Measurements from ENCODE around the gene PTGES2. TPM values are rescaled to one million over a fixed set of nuclear protein-coding genes. Genes with fewer than 3 reads are reported as not detected.

Gene PTGES2
- polyA plus RNA-seq, 1 donor from 2014 or later = 55.9 TPM

DNA sequence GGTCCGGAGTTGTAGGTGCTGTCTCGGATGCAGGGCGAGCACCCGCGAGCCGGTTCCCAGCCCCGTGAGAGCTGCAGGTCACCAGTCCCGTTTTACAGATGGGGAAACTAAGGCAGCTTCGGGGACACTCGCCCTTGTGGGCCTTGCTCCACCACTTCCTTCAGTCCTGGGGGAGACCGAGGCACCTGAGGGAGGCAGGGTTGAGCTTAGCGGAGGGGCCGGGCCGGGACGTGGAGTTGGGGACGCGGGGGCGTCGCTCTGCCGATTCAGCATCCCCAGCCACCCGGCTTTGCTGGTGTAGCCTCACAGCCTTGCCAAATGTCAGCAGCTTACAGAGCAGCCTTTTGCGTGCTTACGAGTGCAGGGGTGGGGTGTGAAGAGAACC lies 33.1 kb upstream of the PTGES2 start:
- Histone ChIP-seq H3K27ac (ENCODE audit: low read length) (peak overlapping the region; percentile 34), H3K4me2 (ENCODE audit: low read length) (peak overlapping the region; percentile 92), H3F3A (ENCODE audit: insufficient read depth, low read length, poor library complexity, severe bottlenecking) (no peaks in the 10 kb centered on the region), H2AFZ (ENCODE audit: low read depth, low read length) (peak overlapping the region; percentile 48), H3K9me2 (ENCODE audit: insufficient read depth, low read length) (no peaks in the 10 kb centered on the region), H3K27me3 (ENCODE audit: insufficient read depth, low read depth, low read length) (no peaks in the 10 kb centered on the region), H3K9me3 (ENCODE audit: low read length) (no peaks in the 10 kb centered on the region), H3K79me2 (replicated peaks; ENCODE audit: insufficient read depth, low read length) (no peaks in the 10 kb centered on the region), H3K36me3 (ENCODE audit: insufficient read depth, low read length) (peaks cover 3% of the 10 kb centered on the region), H4K20me1 (ENCODE audit: insufficient read depth) (no peaks in the 10 kb centered on the region), H3K9ac (ENCODE audit: low read length) (peak overlapping the region; percentile 69), H3K4me3 (ENCODE audit: low read length) (peak overlapping the region; percentile 75)
- peak; percentile 10 for TF ChIP-seq SMC3 (conservative IDR thresholded peaks at IDR 0.05; ENCODE audit: poor library complexity)
- TF ChIP-seq, protein P1, sequence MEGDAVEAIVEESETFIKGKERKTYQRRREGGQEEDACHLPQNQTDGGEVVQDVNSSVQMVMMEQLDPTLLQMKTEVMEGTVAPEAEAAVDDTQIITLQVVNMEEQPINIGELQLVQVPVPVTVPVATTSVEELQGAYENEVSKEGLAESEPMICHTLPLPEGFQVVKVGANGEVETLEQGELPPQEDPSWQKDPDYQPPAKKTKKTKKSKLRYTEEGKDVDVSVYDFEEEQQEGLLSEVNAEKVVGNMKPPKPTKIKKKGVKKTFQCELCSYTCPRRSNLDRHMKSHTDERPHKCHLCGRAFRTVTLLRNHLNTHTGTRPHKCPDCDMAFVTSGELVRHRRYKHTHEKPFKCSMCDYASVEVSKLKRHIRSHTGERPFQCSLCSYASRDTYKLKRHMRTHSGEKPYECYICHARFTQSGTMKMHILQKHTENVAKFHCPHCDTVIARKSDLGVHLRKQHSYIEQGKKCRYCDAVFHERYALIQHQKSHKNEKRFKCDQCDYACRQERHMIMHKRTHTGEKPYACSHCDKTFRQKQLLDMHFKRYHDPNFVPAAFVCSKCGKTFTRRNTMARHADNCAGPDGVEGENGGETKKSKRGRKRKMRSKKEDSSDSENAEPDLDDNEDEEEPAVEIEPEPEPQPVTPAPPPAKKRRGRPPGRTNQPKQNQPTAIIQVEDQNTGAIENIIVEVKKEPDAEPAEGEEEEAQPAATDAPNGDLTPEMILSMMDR (IDR thresholded peaks at IDR 0.05; ENCODE audit: poor library complexity, severe bottlenecking) = no peak

DNA sequence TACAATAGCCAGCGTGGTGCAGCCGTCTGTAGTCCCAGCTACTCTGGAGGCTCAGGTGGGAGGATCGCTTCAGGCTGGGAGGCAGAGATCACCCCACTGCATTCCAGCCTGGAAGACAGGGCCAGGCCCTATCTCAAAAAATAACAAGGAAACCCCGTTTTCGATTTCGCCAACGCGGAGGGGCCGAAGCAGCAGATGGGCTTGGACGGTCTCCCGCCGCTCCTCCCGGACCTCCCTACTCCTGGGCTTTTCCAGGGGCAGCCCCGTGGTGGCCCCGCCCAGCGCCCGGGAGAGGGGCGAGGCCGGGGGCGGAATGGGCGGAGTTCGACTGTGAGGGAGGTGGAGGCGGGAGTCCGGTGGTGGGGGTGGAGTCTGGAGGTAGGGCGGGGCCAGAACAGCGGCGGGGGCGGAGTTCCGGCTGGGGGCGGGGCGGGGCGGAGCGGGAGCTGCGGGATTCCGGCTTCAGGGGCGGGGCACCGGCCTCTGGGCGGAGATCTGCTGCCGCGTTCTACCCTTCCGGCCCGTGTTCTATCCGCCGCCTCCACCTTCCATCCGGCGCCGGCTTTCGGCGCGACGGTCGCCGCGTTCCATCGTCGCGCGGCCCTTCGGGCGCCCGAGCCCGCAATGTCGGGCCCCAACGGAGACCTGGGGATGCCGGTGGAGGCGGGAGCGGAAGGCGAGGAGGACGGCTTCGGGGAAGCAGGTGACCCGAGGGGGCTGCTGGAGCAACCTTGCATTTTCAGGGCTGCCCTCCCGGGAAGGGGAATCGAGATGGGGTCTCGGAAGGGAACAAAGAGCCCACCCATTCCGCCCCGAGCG lies 32.5 kb upstream of the PTGES2 start, which contains the start of gene BBLN:
BBLN (plus strand) TSS at position 482 of the 819 bp plus-strand sequence; CDS start at position 625, 143 bp downstream.
- H2AFZ ChIP-seq (ENCODE audit: low read depth, low read length) = peak within 1 kb of the TSS; percentile 48
- H3K9ac ChIP-seq (ENCODE audit: low read length) = peak within 1 kb of the TSS; percentile 69
- no peaks in the 10 kb centered on the region for H3K9me2 ChIP-seq (ENCODE audit: insufficient read depth, low read length)
- peak within 1 kb of the TSS; percentile 92 for H3K4me2 ChIP-seq (ENCODE audit: low read length)
- H3K27me3 ChIP-seq (ENCODE audit: insufficient read depth, low read depth, low read length) = no peaks in the 10 kb centered on the region
- TF ChIP-seq, protein P1 (IDR thresholded peaks at IDR 0.05; ENCODE audit: poor library complexity, severe bottlenecking) = no peak
- TF ChIP-seq TAF1 (IDR thresholded peaks at IDR 0.05; ENCODE audit: low read depth) = no peak
- TF ChIP-seq EP300 (conservative IDR thresholded peaks at IDR 0.05; ENCODE audit: poor library complexity, severe bottlenecking) = no peak
- TF ChIP-seq, protein P2, sequence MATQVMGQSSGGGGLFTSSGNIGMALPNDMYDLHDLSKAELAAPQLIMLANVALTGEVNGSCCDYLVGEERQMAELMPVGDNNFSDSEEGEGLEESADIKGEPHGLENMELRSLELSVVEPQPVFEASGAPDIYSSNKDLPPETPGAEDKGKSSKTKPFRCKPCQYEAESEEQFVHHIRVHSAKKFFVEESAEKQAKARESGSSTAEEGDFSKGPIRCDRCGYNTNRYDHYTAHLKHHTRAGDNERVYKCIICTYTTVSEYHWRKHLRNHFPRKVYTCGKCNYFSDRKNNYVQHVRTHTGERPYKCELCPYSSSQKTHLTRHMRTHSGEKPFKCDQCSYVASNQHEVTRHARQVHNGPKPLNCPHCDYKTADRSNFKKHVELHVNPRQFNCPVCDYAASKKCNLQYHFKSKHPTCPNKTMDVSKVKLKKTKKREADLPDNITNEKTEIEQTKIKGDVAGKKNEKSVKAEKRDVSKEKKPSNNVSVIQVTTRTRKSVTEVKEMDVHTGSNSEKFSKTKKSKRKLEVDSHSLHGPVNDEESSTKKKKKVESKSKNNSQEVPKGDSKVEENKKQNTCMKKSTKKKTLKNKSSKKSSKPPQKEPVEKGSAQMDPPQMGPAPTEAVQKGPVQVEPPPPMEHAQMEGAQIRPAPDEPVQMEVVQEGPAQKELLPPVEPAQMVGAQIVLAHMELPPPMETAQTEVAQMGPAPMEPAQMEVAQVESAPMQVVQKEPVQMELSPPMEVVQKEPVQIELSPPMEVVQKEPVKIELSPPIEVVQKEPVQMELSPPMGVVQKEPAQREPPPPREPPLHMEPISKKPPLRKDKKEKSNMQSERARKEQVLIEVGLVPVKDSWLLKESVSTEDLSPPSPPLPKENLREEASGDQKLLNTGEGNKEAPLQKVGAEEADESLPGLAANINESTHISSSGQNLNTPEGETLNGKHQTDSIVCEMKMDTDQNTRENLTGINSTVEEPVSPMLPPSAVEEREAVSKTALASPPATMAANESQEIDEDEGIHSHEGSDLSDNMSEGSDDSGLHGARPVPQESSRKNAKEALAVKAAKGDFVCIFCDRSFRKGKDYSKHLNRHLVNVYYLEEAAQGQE (IDR thresholded peaks at IDR 0.05; ENCODE audit: borderline replicate concordance) = no peak
- TF ChIP-seq MXI1 (conservative IDR thresholded peaks at IDR 0.05; ENCODE audit: poor library complexity, severe bottlenecking) = peak; percentile 51
- peak; percentile 12 for TF ChIP-seq SMC3 (conservative IDR thresholded peaks at IDR 0.05; ENCODE audit: poor library complexity)
- no peak for TF ChIP-seq EZH2 (IDR thresholded peaks at IDR 0.05; ENCODE audit: borderline replicate concordance, insufficient read depth, low read length, poor library complexity, severe bottlenecking)
- no peak for TF ChIP-seq RAD21 (conservative IDR thresholded peaks at IDR 0.05)
- TF ChIP-seq POLR2AphosphoS5 (IDR thresholded peaks at IDR 0.05) = peak; percentile 73
- H3F3A ChIP-seq (ENCODE audit: insufficient read depth, low read length, poor library complexity, severe bottlenecking) = no peaks in the 10 kb centered on the region
- no peaks in the 10 kb centered on the region for H3K9me3 ChIP-seq (ENCODE audit: low read length)
- peaks cover 3% of the 10 kb centered on the region for H3K36me3 ChIP-seq (ENCODE audit: insufficient read depth, low read length)
- no peaks in the 10 kb centered on the region for H3K79me2 ChIP-seq (replicated peaks; ENCODE audit: insufficient read depth, low read length)
- no peaks in the 10 kb centered on the region for H4K20me1 ChIP-seq (ENCODE audit: insufficient read depth)
- H3K27ac ChIP-seq (ENCODE audit: low read length) = peak within 1 kb of the TSS; percentile 39
- H3K4me3 ChIP-seq (ENCODE audit: low read length) = peak within 1 kb of the TSS; percentile 75

All from neural cell (in vitro differentiated cells).